ENCODE data around the gene ERI3.

- TF ChIP-seq CTCF (IDR thresholded peaks at IDR 0.05; ENCODE audit: insufficient read depth, low read length, poor library complexity, severe bottlenecking) (no peak), EZH2phosphoT487 (conservative IDR thresholded peaks at IDR 0.05; ENCODE audit: low read length) (no peak)
Measured at GRCh38 chr1:44296086-44296485, 59.0 kb downstream of the ERI3 start.

All from SU-DHL-6 (cell line).